T-helper 2 cell treated with Interferon-gamma antibody and Interleukin-4, amounts not matched to agents 100 ng/mL and 5 ng/mL, for 36 hours (primary cell): ENCODE measurements around the gene SPRING1. TPM values are rescaled to one million over a fixed set of nuclear protein-coding genes. Genes with fewer than 3 reads are reported as not detected.
"Not testable (repeated sequence)": the region's sequence is repeated elsewhere in the genome, so short reads cannot be mapped to it uniquely, and the experiment has no call there.

Source experiments
- intact Hi-C: fragments of 100-400 bp; cut with micrococcal nuclease; formaldehyde crosslinking; loops from one replicate; pipeline ENCODE4 v1.15.1; 2023
- total RNA-seq: library from RNA; stranded (reverse); gene quantifications from 2 replicates; pipeline ENCODE4 v1.2.3, GENCODE V29; 2022

The SPRING1 gene
- total RNA-seq = 24.9 and 30.3 TPM in 2 replicates

DNA sequence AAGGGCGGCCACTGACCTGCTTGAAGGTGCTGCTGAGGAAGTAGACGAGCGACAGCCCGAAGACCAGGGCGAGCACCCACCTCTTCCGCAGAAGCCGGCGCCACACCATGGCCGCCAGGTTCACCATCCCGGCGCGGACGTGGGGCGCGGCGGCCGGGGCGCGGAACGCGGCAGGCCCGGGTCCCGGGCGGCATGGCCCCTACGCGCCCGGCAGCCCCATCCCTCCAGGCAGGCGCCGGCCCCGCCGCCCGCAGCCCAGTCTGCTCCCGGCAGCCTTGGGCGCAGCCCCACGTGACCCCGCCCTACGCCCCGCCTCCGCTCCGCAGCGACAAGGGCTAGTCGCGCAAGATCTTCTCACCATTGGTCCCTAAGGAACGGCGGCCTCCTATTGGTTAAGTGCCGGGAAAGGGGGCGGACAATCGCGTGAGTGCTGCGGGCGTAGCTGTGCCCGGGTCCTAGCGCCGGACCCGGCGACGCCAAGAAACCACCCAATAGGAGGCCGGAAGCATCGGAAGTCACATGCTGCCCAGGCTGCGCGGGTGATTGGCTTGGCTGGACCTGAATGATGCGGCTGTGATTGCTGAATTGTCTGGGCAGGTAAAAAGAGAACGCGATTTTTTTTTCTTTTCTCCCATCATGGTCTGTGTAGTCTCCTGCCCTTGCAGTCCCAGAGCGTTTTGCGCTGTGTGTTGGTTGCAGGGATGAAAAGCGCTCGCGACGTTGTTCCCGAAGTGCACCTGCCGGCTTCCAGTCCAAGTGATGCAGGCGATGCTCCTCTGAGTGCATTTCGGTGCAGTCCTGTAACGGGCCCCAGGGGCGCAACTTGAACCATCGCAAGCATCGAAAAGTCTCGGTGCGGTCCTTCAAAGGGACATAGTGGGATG lies at the start of gene SPRING1, which contains the start of gene RNFT2:
Gene SPRING1 (minus strand): TSS at position 296 of the 884 bp plus-strand sequence. CDS start 169 bp downstream, at position 127.
Gene RNFT2 (plus strand): TSS at position 542 of the 884 bp plus-strand sequence. CDS start 2,183 bp downstream, outside the sequence.
- intact Hi-C loops = loop anchor here (1.0 to 10.0 kb wide), 5 partner anchors 81 to 452 kb away; partner anchors contain the start of genes FBXO21 and TESC

GRCh38 chr12:116784238-116784612 lies 46.4 kb upstream of the SPRING1 start:
- intact Hi-C loops = no loop called here

DNA sequence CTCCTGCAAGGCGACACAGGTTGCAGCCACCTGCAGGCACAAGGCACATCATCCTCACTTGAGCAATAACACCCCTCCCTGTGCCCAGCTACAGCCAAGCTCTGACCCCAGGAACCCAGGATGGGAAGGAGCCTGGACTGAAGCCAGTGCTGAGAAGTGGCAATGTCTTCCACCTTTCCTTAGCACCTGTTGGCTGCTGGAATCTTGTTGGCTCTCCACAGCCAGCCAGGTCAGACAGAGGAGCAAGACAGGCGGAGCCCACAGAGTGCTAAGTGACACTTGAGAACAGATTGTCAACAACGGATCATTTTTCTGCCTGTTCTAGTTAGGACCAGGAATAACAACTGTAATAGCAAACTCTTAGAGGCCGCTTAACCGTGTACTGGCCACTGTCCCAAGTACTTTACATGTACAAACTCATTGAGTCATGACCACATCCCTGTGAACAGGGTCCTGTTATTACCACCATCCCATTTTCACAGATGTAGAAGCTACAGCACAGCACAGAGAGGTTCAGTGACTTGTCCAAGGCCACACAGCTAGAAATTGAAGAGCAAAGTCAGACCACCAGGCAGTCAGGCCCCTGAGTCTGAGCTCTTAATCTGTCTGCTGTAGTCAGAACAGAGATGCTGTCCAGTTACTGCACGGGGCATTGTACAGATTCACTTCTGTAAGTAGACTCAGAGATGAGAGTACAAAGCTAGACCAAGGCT lies 45.8 kb upstream of the SPRING1 start:
- intact Hi-C loops = no loop called here

GRCh38 chr12:116780942-116781341 lies 43.1 kb upstream of the SPRING1 start:
- intact Hi-C loops = no loop called here

DNA sequence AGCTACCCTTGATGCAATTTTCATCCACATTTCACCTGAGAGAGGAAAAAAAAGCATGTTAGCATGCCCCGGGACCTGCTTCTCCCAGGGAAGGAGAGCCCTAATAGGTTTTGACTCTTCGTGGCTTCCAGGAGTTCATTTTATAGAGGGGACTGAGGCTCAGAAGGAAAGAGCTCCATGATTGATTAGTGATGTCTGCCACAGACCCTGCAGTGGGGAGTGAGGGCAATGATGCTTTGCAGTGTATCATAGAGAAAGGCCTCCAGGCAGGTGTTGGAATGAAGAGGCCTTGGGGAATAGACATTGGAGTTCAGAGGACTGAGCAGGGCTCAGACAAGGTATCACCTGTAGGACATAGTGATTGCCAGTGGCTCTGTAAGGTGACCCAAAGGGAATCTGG lies 41.7 kb upstream of the SPRING1 start:
- intact Hi-C loops = no loop called here

DNA sequence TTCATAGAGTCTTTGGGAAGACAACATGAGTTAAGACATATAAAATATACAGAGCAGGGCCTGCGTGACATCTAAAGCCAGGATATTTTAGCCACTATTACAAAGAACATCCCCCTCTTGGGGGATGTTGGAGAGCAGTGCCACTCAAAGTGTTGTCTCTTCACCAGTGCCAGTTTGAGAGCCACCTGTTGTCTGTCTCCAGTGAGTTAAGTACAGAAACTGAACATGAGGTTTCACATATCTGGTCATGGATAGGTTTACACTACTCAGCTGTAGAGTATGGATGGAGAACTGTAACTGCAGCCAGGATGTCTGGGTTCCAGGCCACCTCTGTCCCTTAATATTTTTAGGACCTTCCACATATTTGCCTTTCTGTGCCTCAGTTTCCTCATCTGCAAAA lies 39.4 kb upstream of the SPRING1 start:
- intact Hi-C loops = no loop called here

GRCh38 chr12:116774020-116774419 lies 36.2 kb upstream of the SPRING1 start:
- intact Hi-C loops = no loop called here

DNA sequence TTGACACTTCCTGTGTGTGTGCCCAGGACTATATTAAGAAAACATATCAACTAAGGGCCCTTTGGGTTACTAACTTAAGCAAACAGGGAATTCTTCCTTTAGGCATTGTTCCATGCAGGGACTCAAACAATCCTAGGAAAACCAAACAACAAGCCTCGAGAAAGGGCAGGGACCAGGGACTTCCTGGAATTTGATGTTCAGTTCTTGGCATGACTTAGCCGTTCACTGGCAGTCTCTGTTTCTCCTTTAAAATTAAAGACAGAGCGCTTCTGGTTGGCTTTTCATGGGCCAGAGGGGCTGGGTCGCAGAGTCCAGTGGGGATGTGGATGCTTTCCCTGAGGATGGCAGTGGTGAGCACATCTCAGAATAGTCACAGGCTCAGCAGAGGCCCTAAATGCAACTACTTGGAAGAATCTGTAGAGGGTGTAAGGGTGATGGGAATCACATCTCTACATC lies 35.4 kb upstream of the SPRING1 start:
- intact Hi-C loops = no loop called here

DNA sequence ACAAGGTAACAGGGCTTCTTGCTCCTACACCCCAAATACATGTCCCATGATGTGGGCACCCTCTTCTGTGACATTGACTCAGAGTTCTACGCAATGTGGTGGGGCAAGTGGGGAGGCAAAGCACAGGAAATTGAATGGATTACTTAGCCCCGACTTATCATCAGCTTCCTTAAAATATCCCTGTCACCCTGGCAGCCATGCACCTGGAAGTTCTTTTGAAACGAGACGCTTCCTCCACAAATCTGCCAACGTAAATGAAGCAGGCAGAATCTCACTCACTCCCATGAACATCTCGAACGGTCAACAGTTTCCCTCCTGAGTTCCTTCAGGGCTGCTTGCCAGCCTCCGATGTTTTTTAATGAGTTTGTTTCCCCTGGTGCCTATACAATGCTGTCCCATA lies 33.8 kb upstream of the SPRING1 start:
- intact Hi-C loops = no loop called here

GRCh38 chr12:116766746-116767145 lies 28.9 kb upstream of the SPRING1 start:
- intact Hi-C loops = no loop called here

GRCh38 chr12:116766285-116766684 lies 28.4 kb upstream of the SPRING1 start:
- intact Hi-C loops = no loop called here

DNA sequence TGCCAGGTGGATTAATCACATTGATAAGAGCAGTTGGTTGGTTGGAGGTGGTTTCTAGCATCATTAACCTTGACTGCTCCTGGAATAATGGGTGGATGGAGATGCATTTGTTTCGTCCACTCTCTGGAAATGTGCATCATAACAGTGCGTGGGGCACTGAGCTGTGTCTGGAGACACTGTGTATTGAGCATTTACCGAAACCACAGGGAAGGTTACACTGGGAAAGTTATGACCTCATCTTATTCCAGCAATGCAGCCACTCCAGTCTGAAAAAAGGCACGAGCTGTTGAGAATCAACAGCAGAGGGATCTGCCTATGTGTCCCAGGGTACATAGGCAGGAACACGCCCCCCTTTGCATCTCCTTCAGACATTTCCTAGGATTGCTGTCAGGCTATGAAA lies 27.4 kb upstream of the SPRING1 start:
- intact Hi-C loops = no loop called here

DNA sequence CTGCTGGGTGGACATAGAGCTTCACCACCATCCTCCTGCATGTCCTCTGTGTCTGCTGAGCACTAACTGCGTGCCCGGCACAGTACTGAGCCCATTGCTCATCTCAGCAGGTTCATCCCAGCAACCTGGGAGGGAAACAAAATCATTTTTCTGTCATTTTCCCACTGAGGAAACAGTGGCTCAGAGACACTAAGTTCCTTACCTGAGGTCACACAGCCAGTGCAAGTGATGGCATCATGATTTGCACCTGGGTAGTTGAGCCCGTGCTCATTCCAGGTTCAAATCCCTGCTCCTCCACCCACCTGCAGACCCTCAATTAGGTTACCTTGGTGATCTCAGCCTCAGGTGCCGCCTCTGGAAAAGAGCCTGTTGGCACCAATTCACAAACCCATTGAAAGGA lies 23.6 kb upstream of the SPRING1 start:
- intact Hi-C loops = no loop called here

DNA sequence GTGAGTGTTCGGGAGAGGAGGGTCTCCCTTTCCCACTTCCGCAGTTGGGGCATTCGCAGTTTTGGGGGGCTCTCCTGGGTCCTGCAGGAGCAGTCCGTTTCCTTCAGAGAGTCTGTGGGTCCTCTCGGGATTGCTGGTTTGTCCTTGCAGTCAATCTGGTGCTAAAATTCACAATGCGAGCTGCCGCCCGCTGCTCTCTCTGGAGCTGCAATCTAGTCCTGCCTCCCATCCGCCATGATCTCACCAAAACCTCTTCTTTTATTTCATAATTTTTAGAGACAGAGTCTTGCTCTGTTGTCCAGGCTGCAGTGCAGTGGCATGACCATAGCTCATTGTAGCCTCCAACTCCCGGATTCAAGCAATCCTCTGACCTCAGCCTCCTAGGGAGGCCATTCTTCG lies 22.8 kb upstream of the SPRING1 start:
- intact Hi-C loops = no loop called here

DNA sequence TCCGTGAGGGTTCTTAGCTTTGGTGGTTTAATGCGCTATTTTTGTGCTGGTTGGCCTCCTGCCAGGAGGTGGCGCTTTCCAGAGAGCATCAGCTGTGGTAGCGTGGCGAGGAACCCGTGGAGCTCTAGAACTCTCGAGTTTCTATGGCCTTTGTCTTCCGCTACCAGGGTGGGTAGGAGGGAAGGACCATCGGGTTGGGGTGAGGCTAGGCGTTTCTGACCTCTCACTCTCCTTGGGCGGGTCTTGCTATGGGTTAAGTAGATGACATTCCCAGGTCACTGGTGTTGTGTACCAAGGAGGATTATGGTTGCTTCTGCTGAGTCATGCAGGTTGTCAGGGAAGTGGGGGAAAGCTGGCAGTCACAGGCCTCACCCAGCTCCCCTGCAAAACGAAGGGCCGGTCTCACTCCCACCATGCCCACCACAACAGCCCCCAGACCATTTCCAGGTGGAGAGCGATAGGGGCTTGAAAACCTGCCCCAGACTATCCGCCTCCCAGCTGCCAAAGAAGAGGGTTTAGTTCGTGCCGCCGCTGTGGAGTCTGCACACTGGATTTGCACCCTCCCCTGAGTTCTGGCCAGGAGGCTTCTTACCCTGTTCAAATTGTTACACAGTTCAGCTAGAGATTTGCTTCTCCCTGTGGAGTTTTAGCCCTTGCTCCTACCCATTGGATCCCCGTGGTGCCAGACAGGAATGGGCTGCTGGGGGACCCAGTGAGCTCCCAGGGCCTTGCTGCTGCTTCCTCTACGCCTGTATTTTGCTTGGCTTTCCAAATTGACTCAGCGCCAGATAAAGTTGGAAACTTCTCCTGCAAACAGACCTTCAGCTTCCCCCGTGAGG lies 22.1 kb upstream of the SPRING1 start:
- intact Hi-C loops = no loop called here

DNA sequence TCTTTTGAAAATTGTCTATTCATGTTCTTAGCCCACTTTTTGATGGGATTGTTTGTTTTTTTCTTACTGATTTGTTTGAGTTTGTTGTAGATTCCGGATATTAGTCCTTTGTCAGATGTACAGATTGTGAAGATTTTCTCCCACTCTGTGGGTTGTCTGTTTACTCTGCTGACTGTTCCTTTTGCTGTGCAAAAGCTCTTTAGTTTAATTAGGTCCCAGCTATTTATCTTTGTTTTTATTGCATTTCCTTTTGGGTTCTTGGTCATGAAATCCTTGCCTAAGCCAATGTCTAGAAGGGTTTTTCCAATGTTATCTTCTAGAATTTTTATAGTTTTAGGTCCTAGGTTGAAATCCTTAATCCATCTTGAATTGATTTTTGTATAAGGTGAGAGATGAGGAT lies 16.9 kb upstream of the SPRING1 start:
- intact Hi-C loops = not testable (repeated sequence)

GRCh38 chr12:116754097-116754496 lies 16.2 kb upstream of the SPRING1 start:
- intact Hi-C loops = not testable (repeated sequence)

DNA sequence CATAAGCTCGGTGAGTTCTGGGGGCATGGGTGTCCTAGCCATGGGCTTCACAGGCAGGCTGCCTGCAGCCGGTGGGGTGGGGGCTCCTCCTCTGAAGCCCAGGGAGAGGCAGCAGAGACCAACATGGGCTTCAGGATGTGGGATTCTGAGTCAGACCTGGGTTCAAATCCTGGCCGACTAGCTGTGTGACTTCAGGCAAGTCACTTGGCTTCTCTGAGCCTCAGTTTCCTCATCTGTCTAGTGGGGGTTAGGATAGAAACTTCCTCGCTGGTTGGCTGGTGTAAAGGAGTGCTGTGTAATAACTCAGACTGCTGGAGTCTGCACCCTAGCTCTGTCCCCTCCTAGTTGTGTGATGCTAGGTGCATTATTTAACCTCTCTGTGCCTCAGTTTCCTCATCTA lies 12.4 kb upstream of the SPRING1 start:
- intact Hi-C loops = no loop called here

DNA sequence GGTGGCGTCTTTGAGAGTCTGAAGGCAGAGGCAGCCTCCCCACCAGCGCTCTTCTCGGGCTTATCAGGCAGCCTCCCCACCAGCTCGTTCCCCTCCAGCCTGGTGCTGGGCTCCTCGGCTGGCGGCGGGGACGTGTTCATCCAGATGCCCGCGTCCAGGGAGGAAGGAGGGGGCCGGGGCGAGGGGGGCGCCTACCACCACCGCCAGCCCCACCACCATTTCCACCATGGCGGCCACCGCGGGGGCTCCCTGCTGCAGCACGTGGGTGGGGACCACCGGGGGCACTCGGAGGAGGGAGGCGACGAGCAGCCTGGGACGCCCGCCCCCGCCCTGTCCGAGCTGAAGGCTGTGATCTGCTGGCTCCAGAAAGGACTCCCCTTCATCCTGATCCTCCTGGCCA lies 12.0 kb upstream of the SPRING1 start:
- intact Hi-C loops = no loop called here

DNA sequence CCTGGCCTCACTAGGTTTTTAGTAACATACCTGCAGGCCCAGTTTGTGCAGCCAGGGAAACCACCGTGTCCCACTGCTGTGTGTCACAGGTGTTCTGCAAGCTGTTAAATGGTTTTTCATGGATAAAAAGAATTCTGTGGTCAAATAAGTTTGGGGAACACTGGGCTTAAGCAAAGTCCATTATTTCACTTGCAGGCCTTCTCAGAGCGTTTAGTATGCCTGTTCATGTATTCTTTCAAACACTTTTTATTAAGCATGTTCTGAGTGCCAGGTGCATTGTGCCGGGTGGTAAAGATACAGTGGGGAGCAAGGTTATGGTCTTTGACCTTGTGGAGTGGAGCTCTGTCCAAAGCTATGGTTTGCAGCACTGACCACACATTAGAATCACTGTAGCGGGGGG lies 7.7 kb upstream of the SPRING1 start:
- intact Hi-C loops = no loop called here

- intact Hi-C loops = no loop called here
Measured at GRCh38 chr12:116744766-116745165, 6.9 kb upstream of the SPRING1 start.
